Activated naive CD4-positive, alpha-beta T cell treated with anti-CD3 and anti-CD28 coated beads, Interleukin-2, amount 50 U/mL, for 24 hours (primary cell): ENCODE measurements around the gene DGCR8.

Source experiments
- H3K27ac Mint-ChIP-seq: one replicate; pipeline ENCODE4 v1.8.0; 2021; ENCODE audit warnings: mild to moderate bottlenecking, mixed read lengths
- H3K27me3 Mint-ChIP-seq: one replicate; pipeline ENCODE4 v1.8.0; 2021; ENCODE audit warnings: mixed read lengths
- H3K36me3 Mint-ChIP-seq: one replicate; pipeline ENCODE4 v1.8.0; 2021; ENCODE audit warnings: mixed read lengths
- H3K4me1 Mint-ChIP-seq: one replicate; pipeline ENCODE4 v1.8.0; 2021; ENCODE audit warnings: mixed read lengths
- H3K4me3 Mint-ChIP-seq: one replicate; pipeline ENCODE4 v1.8.0; 2021; ENCODE audit warnings: mild to moderate bottlenecking, mixed read lengths
- H3K9me3 Mint-ChIP-seq: one replicate; pipeline ENCODE4 v1.8.0; 2021; ENCODE audit warnings: mixed read lengths

Gene DGCR8

GRCh38 chr22:20139391-20140106, 59.5 kb downstream of the DGCR8 start:
- Mint-ChIP-seq H3K4me3 (no peak overlapping the region), H3K36me3 (no peaks in the 10 kb centered on the region), H3K27ac (no peak overlapping the region), H3K27me3 (no peaks in the 10 kb centered on the region), H3K9me3 (no peaks in the 10 kb centered on the region), H3K4me1 (peaks cover 20% of the 10 kb centered on the region)

GRCh38 chr22:20140107-20140445, 60.0 kb downstream of the DGCR8 start:
- H3K36me3 Mint-ChIP-seq, result no peaks in the 10 kb centered on the region
- H3K4me3 Mint-ChIP-seq, result no peak overlapping the region
- no peaks in the 10 kb centered on the region for H3K9me3 Mint-ChIP-seq
- H3K4me1 Mint-ChIP-seq, result peaks cover 14% of the 10 kb centered on the region
- no peak overlapping the region for H3K27ac Mint-ChIP-seq
- H3K27me3 Mint-ChIP-seq, result no peaks in the 10 kb centered on the region

- H3K4me3 Mint-ChIP-seq, result no peak overlapping the region
- no peaks in the 10 kb centered on the region for H3K27me3 Mint-ChIP-seq
- no peak overlapping the region for H3K27ac Mint-ChIP-seq
- H3K9me3 Mint-ChIP-seq, result no peaks in the 10 kb centered on the region
- H3K4me1 Mint-ChIP-seq, result peaks cover 11% of the 10 kb centered on the region
- no peaks in the 10 kb centered on the region for H3K36me3 Mint-ChIP-seq
These were observed 60.5 kb downstream of the DGCR8 start for GRCh38 chr22:20140521-20140964.

- Mint-ChIP-seq H3K36me3 (no peaks in the 10 kb centered on the region), H3K9me3 (no peaks in the 10 kb centered on the region), H3K27ac (no peak overlapping the region), H3K4me3 (no peak overlapping the region), H3K4me1 (peaks cover 7% of the 10 kb centered on the region), H3K27me3 (no peaks in the 10 kb centered on the region)
These were observed 61.4 kb downstream of the DGCR8 start for GRCh38 chr22:20141186-20142077.

GRCh38 chr22:20142711-20143621, 62.9 kb downstream of the DGCR8 start:
- H3K36me3 Mint-ChIP-seq, result no peaks in the 10 kb centered on the region
- no peaks in the 10 kb centered on the region for H3K27me3 Mint-ChIP-seq
- H3K4me3 Mint-ChIP-seq, result no peak overlapping the region
- no peaks in the 10 kb centered on the region for H3K9me3 Mint-ChIP-seq
- no peaks in the 10 kb centered on the region for H3K4me1 Mint-ChIP-seq
- no peak overlapping the region for H3K27ac Mint-ChIP-seq

- Mint-ChIP-seq H3K4me1 (no peaks in the 10 kb centered on the region), H3K4me3 (no peak overlapping the region), H3K27ac (no peak overlapping the region), H3K9me3 (no peaks in the 10 kb centered on the region), H3K36me3 (no peaks in the 10 kb centered on the region), H3K27me3 (no peaks in the 10 kb centered on the region)
These were observed 64.0 kb downstream of the DGCR8 start for GRCh38 chr22:20143883-20144665.

GRCh38 chr22:20145206-20145831, 65.3 kb downstream of the DGCR8 start:
- Mint-ChIP-seq H3K27ac (no peak overlapping the region), H3K4me3 (no peak overlapping the region), H3K9me3 (no peaks in the 10 kb centered on the region), H3K36me3 (no peaks in the 10 kb centered on the region), H3K27me3 (no peaks in the 10 kb centered on the region), H3K4me1 (no peaks in the 10 kb centered on the region)

GRCh38 chr22:20145832-20146223, 65.8 kb downstream of the DGCR8 start:
- no peaks in the 10 kb centered on the region for H3K9me3 Mint-ChIP-seq
- H3K36me3 Mint-ChIP-seq, result no peaks in the 10 kb centered on the region
- H3K27me3 Mint-ChIP-seq, result no peaks in the 10 kb centered on the region
- no peak overlapping the region for H3K4me3 Mint-ChIP-seq
- no peak overlapping the region for H3K27ac Mint-ChIP-seq
- no peaks in the 10 kb centered on the region for H3K4me1 Mint-ChIP-seq

- Mint-ChIP-seq H3K4me3 (no peak overlapping the region), H3K27me3 (no peaks in the 10 kb centered on the region), H3K4me1 (no peaks in the 10 kb centered on the region)
These were observed 66.7 kb downstream of the DGCR8 start for GRCh38 chr22:20146777-20147176.

GRCh38 chr22:20147237-20147988, 67.4 kb downstream of the DGCR8 start:
- Mint-ChIP-seq H3K9me3 (no peaks in the 10 kb centered on the region), H3K36me3 (no peaks in the 10 kb centered on the region), H3K4me3 (no peak overlapping the region), H3K4me1 (no peaks in the 10 kb centered on the region), H3K27me3 (no peaks in the 10 kb centered on the region), H3K27ac (no peak overlapping the region)

More at GRCh38 chr22:20146777-20147176, 66.7 kb downstream of the DGCR8 start:
- no peaks in the 10 kb centered on the region for H3K36me3 Mint-ChIP-seq
- no peaks in the 10 kb centered on the region for H3K9me3 Mint-ChIP-seq
- H3K27ac Mint-ChIP-seq, result no peak overlapping the region

- Mint-ChIP-seq H3K4me1 (no peaks in the 10 kb centered on the region), H3K9me3 (no peaks in the 10 kb centered on the region), H3K27me3 (no peaks in the 10 kb centered on the region), H3K4me3 (no peak overlapping the region), H3K36me3 (no peaks in the 10 kb centered on the region), H3K27ac (no peak overlapping the region)
These were observed 68.4 kb downstream of the DGCR8 start for GRCh38 chr22:20148414-20148813.

- H3K4me3 Mint-ChIP-seq, result no peak overlapping the region
- no peaks in the 10 kb centered on the region for H3K27me3 Mint-ChIP-seq
- H3K36me3 Mint-ChIP-seq, result no peaks in the 10 kb centered on the region
- H3K4me1 Mint-ChIP-seq, result no peaks in the 10 kb centered on the region
- no peaks in the 10 kb centered on the region for H3K9me3 Mint-ChIP-seq
- H3K27ac Mint-ChIP-seq, result no peak overlapping the region
These were observed 69.5 kb downstream of the DGCR8 start for GRCh38 chr22:20149257-20150250.
